Dendritic cell treated with granulocyte-macrophage colony-stimulating factor and Interleukin-4, amounts not matched to agents 40 ng/mL and 50 ng/mL, for 4 days (primary cell): ENCODE data around the gene DLEC1.
A peak's percentile ranks its signal among the peaks of the same experiment; 100 is the strongest.

Experiments used
- H3K27ac Mint-ChIP-seq: one replicate; pipeline ENCODE4 v1.8.0; 2022; ENCODE audit warnings: mild to moderate bottlenecking, mixed read lengths
- H3K27me3 Mint-ChIP-seq: one replicate; pipeline ENCODE4 v1.8.0; 2022; ENCODE audit warnings: mild to moderate bottlenecking, mixed read lengths
- H3K36me3 Mint-ChIP-seq: one replicate; pipeline ENCODE4 v1.8.0; 2022; ENCODE audit warnings: low read depth, mixed read lengths
- H3K4me1 Mint-ChIP-seq: one replicate; pipeline ENCODE4 v1.8.0; 2022; ENCODE audit warnings: low read depth, mixed read lengths
- H3K4me3 Mint-ChIP-seq: one replicate; pipeline ENCODE4 v1.8.0; 2022; ENCODE audit warnings: mild to moderate bottlenecking, moderate library complexity, mixed read lengths
- H3K9me3 Mint-ChIP-seq: one replicate; pipeline ENCODE4 v1.8.0; 2022; ENCODE audit warnings: mixed read lengths
- intact Hi-C: fragments of 100-400 bp; cut with micrococcal nuclease; formaldehyde crosslinking; loops from one replicate; pipeline ENCODE4 v1.15.0; 2022

Gene DLEC1

GRCh38 chr3:38006031-38006430 is 33.0 kb upstream of the DLEC1 start:
- no peaks in the 10 kb centered on the region for H3K9me3 Mint-ChIP-seq

GRCh38 chr3:38006445-38006995 is 32.5 kb upstream of the DLEC1 start:
- Mint-ChIP-seq H3K27ac (no peak overlapping the region), H3K36me3 (peaks cover 72% of the 10 kb centered on the region), H3K27me3 (no peaks in the 10 kb centered on the region), H3K4me3 (no peak overlapping the region), H3K9me3 (no peaks in the 10 kb centered on the region), H3K4me1 (peaks cover 35% of the 10 kb centered on the region)
- intact Hi-C loops: no loop called here

More at GRCh38 chr3:38006031-38006430, 33.0 kb upstream of the DLEC1 start:
- intact Hi-C loops: no loop called here
- no peak overlapping the region for H3K27ac Mint-ChIP-seq
- peaks cover 35% of the 10 kb centered on the region for H3K4me1 Mint-ChIP-seq
- no peaks in the 10 kb centered on the region for H3K27me3 Mint-ChIP-seq
- H3K4me3 Mint-ChIP-seq: no peak overlapping the region
- H3K36me3 Mint-ChIP-seq: peaks cover 70% of the 10 kb centered on the region

DNA sequence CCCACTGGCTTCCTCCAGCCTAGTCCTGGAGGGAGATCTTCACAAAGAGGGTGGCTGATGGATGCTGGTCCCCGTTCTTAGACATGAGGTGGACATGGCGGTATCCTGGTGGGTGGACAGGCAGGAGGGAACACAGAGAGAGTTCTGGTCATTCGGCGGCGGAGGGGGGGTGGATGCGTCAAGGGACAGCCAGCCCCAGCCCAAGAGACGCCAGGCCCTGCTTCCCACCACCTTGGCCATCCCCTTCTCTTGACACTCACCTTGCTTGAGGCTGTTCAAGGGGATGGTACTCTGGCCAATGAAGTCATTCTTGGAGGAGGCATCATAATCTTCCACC is 31.3 kb upstream of the DLEC1 start:
- Mint-ChIP-seq H3K27ac (no peak overlapping the region), H3K27me3 (no peaks in the 10 kb centered on the region), H3K9me3 (no peaks in the 10 kb centered on the region), H3K4me3 (no peak overlapping the region), H3K36me3 (peaks cover 60% of the 10 kb centered on the region), H3K4me1 (peaks cover 35% of the 10 kb centered on the region)
- intact Hi-C loops: no loop called here

GRCh38 chr3:38008191-38008701 is 30.8 kb upstream of the DLEC1 start:
- intact Hi-C loops: no loop called here
- Mint-ChIP-seq H3K9me3 (no peaks in the 10 kb centered on the region), H3K4me1 (peaks cover 30% of the 10 kb centered on the region), H3K36me3 (peaks cover 55% of the 10 kb centered on the region), H3K27ac (no peak overlapping the region), H3K4me3 (no peak overlapping the region), H3K27me3 (no peaks in the 10 kb centered on the region)

DNA sequence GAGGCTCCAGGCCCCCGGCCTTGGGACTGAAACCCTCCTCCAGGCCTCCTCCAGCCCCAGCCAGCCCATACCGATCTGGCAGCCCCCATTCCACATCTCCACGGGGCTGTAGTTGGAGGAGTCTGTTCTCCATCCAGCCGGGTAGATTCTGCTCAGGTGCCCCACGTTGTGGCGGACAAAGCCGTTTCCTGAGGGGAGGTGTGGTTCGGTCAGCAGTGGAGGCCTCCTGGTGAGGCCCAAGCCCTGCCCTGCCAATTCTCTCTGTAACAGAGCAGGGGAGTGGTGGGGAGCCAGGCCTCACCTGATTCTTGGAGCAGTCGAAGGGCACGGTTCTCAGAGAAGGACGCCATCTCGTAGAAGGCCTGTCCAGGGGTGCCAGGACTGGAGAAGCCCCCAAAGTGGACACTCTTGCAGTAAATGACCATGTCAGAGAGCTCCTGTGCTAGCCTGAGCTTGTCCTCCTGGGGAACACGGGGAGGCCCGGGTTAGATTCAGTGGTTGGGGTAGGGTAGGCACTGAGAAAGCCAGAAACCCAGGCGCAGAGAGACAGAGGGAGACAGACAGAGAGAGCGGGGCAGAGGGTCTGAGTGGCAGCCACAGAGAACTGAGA is 29.9 kb upstream of the DLEC1 start:
- no peaks in the 10 kb centered on the region for H3K27me3 Mint-ChIP-seq
- intact Hi-C loops: no loop called here
- H3K27ac Mint-ChIP-seq: no peak overlapping the region
- no peak overlapping the region for H3K4me3 Mint-ChIP-seq
- H3K9me3 Mint-ChIP-seq: no peaks in the 10 kb centered on the region
- peaks cover 55% of the 10 kb centered on the region for H3K36me3 Mint-ChIP-seq
- H3K4me1 Mint-ChIP-seq: peaks cover 22% of the 10 kb centered on the region

GRCh38 chr3:38009807-38010591 is 29.0 kb upstream of the DLEC1 start:
- H3K36me3 Mint-ChIP-seq: peaks cover 47% of the 10 kb centered on the region
- H3K4me1 Mint-ChIP-seq: peaks cover 14% of the 10 kb centered on the region
- peak overlapping the region; percentile 47 for H3K27ac Mint-ChIP-seq
- no peaks in the 10 kb centered on the region for H3K9me3 Mint-ChIP-seq
- H3K27me3 Mint-ChIP-seq: no peaks in the 10 kb centered on the region
- no peak overlapping the region for H3K4me3 Mint-ChIP-seq
- intact Hi-C loops: no loop called here

DNA sequence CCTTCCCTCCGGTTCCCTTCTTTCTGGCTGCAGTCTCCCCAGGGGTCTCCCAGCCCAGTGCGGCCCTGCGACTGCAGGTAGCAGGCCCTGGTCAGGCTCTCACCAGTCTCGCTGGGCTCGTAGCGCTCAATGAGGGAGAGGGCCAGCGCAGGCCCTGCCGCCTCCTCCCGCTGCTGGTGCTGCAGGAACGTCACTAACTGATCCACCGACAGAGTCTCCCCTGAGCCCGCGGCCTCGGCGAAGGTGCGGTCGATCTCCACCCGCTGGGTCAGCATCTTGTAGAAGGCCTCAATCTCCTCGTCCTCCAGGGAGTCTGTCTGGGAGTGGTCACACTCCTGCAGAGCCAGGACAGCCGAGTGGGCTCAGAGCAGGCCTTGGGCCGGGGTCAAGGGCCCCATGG is 27.9 kb upstream of the DLEC1 start:
- H3K4me1 Mint-ChIP-seq: peaks cover 14% of the 10 kb centered on the region
- no peak overlapping the region for H3K27ac Mint-ChIP-seq
- no peak overlapping the region for H3K4me3 Mint-ChIP-seq
- intact Hi-C loops: no loop called here
- H3K9me3 Mint-ChIP-seq: peaks cover 2% of the 10 kb centered on the region
- no peaks in the 10 kb centered on the region for H3K27me3 Mint-ChIP-seq
- peaks cover 42% of the 10 kb centered on the region for H3K36me3 Mint-ChIP-seq

GRCh38 chr3:38015485-38015884 is 23.5 kb upstream of the DLEC1 start:
- Mint-ChIP-seq H3K36me3 (peaks cover 51% of the 10 kb centered on the region), H3K9me3 (peaks cover 7% of the 10 kb centered on the region), H3K4me1 (no peaks in the 10 kb centered on the region), H3K4me3 (no peak overlapping the region), H3K27ac (no peak overlapping the region), H3K27me3 (no peaks in the 10 kb centered on the region)
- intact Hi-C loops: no loop called here

- intact Hi-C loops: no loop called here
- Mint-ChIP-seq H3K4me3 (no peak overlapping the region), H3K27ac (no peak overlapping the region), H3K36me3 (peaks cover 49% of the 10 kb centered on the region), H3K9me3 (peaks cover 7% of the 10 kb centered on the region), H3K4me1 (no peaks in the 10 kb centered on the region), H3K27me3 (no peaks in the 10 kb centered on the region)
Observed at GRCh38 chr3:38015984-38016383, 23.0 kb upstream of the DLEC1 start.

GRCh38 chr3:38016410-38016809 is 22.6 kb upstream of the DLEC1 start:
- H3K27me3 Mint-ChIP-seq: no peaks in the 10 kb centered on the region
- H3K9me3 Mint-ChIP-seq: peaks cover 7% of the 10 kb centered on the region
- H3K4me1 Mint-ChIP-seq: no peaks in the 10 kb centered on the region
- no peak overlapping the region for H3K4me3 Mint-ChIP-seq
- intact Hi-C loops: no loop called here
- H3K27ac Mint-ChIP-seq: no peak overlapping the region
- H3K36me3 Mint-ChIP-seq: peaks cover 45% of the 10 kb centered on the region

- intact Hi-C loops: no loop called here
- no peak overlapping the region for H3K27ac Mint-ChIP-seq
- peaks cover 45% of the 10 kb centered on the region for H3K36me3 Mint-ChIP-seq
Observed at GRCh38 chr3:38016847-38017444, 22.1 kb upstream of the DLEC1 start.

DNA sequence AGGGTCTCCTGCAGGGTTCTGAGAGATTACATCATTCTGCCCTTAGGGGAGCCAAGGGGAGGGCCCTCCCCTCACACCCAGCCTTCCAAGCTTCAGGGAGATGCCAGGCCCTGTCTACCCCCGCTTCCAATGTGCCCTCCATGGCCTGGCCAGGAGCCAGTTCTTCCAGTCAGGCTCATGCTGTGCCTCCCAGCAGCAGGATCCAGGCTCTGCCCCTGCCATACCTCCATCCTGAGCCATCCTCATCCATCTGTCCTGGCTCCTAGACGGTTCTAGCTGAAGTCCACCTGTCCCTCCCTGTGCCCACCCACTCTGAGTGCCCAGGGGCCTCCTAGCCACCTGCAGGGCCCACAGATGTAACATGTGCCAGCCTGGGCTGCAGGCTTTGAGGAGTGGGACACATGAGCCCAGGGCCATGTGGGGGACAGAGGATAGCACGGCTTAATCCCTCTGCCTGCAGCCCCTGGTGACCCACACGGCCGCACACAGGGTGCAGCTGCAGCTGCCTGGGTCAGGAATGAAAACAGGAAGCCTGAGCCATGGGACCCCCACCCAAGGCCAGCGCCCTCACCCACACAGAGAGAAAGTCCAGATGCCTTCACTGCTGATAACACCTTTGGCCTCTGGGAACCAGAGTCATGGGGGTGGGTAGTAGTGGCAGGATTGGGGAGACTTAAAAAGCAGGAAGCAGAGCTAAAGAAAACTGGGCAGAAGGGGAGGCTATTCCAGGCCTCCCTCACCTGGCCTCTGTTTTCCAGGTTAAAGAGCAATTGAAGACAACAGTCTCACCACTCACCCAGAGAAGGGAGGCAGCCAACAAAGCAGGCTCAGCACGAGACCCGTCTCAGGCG is 21.3 kb upstream of the DLEC1 start:
- Mint-ChIP-seq H3K36me3 (peaks cover 45% of the 10 kb centered on the region), H3K4me3 (no peak overlapping the region), H3K27ac (no peak overlapping the region), H3K27me3 (no peaks in the 10 kb centered on the region), H3K9me3 (peaks cover 7% of the 10 kb centered on the region), H3K4me1 (peaks cover 5% of the 10 kb centered on the region)
- intact Hi-C loops: no loop called here

More at GRCh38 chr3:38016847-38017444, 22.1 kb upstream of the DLEC1 start:
- H3K27me3 Mint-ChIP-seq: no peaks in the 10 kb centered on the region
- no peak overlapping the region for H3K4me3 Mint-ChIP-seq
- peaks cover 3% of the 10 kb centered on the region for H3K4me1 Mint-ChIP-seq
- H3K9me3 Mint-ChIP-seq: peaks cover 7% of the 10 kb centered on the region
